Esophagus (tissue), 2 donors: ENCODE measurements around the gene WHRN. TPM values are rescaled to one million over a fixed set of nuclear protein-coding genes. Genes with fewer than 3 reads are reported as not detected.

ENCODE experiments used
- H3K27ac ChIP-seq, 2 donors: one replicate each; pipeline ENCODE4 v1.5.1; 2013; ENCODE audit warnings: low read depth in 2 of 2, mild to moderate bottlenecking in 2 of 2, inconsistent platforms in 1 of 2, low read length in 1 of 2, moderate library complexity in 1 of 2
- H3K27me3 ChIP-seq, 2 donors: one replicate each; pipeline ENCODE4 v1.6.1; 2013; ENCODE audit warnings: low read length in 2 of 2, control low read depth in 1 of 2, mild to moderate bottlenecking in 1 of 2; ENCODE audit not compliant: insufficient read depth in 2 of 2, control insufficient read depth in 1 of 2
- H3K36me3 ChIP-seq, 2 donors: one replicate each; pipeline ENCODE4 v1.6.1; 2013; ENCODE audit warnings: low read length in 1 of 2; ENCODE audit not compliant: control insufficient read depth in 2 of 2, insufficient read depth in 2 of 2
- H3K4me1 ChIP-seq, 2 donors: one replicate each; pipeline ENCODE4 v1.6.1; 2013; ENCODE audit warnings: low read length in 1 of 2; ENCODE audit not compliant: control insufficient read depth in 2 of 2, insufficient read depth in 2 of 2
- H3K4me3 ChIP-seq, 2 donors: one replicate each; pipeline ENCODE4 v1.5.1; 2013; ENCODE audit warnings: low read length in 2 of 2, mild to moderate bottlenecking in 2 of 2, low read depth in 1 of 2, moderate library complexity in 1 of 2
- H3K9me3 ChIP-seq, 2 donors: one replicate each; pipeline ENCODE4 v1.6.1; 2013; ENCODE audit warnings: mild to moderate bottlenecking in 2 of 2, low read depth in 1 of 2, low read length in 1 of 2, moderate library complexity in 1 of 2; ENCODE audit not compliant: control insufficient read depth in 2 of 2, insufficient read depth in 1 of 2
- WGBS, 2 donors: extraction: QIAGEN DNeasy Blood & Tissue Kit; methylation state at CpG; one replicate each; pipeline ENCODE4 v1.1.7; 2013; 5-methylcytosine and 5-hydroxymethylcytosine counted together
- polyA plus RNA-seq, 2 donors: library from polyadenylated mRNA; stranded (reverse); fragments of 200-250 nt; gene quantifications; one replicate each; pipeline ENCODE4 v1.2.3, GENCODE V29; 2013
- donor health status: healthy with polysubstance abuse.
- donor health status: Bipolar disorder and iron deficiency.

WHRN gene
- polyA plus RNA-seq, 2 donors = 3.4 to 7.6 TPM

GRCh38 chr9:114456929-114457328 lies 48.3 kb downstream of the WHRN start:
- no peak overlapping the region for H3K27ac ChIP-seq
- H3K9me3 ChIP-seq = no peaks in the 10 kb centered on the region
- H3K27me3 ChIP-seq = no peaks in the 10 kb centered on the region
- H3K4me3 ChIP-seq = no peak overlapping the region
- no peaks in the 10 kb centered on the region for H3K36me3 ChIP-seq
- 64 to 67% methylated on average over 1 of the region's 1 CpG for WGBS, 2 donors
- peaks cover 0 to 3% of the 10 kb centered on the region in 2 donors for H3K4me1 ChIP-seq

DNA sequence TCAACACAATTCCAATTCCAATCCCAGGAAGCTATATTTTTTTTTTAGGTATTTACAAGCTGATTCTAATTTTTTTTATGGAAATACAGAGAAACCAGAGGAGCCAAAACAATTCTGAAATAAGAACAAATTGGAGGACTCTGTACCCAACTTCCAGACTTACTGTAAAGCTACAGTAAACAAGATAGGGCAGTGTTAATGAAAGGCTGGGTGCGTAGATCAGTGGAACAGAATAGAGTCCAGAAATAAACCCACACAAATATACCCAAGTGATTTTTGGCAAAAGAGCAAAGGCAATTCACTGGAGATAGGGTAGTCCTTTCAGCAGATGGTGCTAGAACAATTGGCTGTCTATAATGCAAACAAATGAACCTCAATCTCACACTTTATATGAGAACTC lies 50.6 kb downstream of the WHRN start:
- 0% methylated on average over 1 of the region's 1 CpG for WGBS, 2 donors
- H3K27ac ChIP-seq = no peak overlapping the region

GRCh38 chr9:114452219-114453165 lies 52.8 kb downstream of the WHRN start:
- no peak overlapping the region for H3K27ac ChIP-seq
- H3K4me3 ChIP-seq = no peak overlapping the region
- no peaks in the 10 kb centered on the region for H3K36me3 ChIP-seq
- H3K9me3 ChIP-seq = no peaks in the 10 kb centered on the region
- WGBS, 2 donors = 50 to 51% methylated on average over 12 of the region's 12 CpGs
- no peaks in the 10 kb centered on the region for H3K27me3 ChIP-seq
- peaks cover 0 to 3% of the 10 kb centered on the region in 2 donors for H3K4me1 ChIP-seq

More for the DNA sequence above, 50.6 kb downstream of the WHRN start:
- H3K36me3 ChIP-seq = no peaks in the 10 kb centered on the region
- H3K9me3 ChIP-seq = no peaks in the 10 kb centered on the region
- H3K4me1 ChIP-seq = peaks cover 0 to 3% of the 10 kb centered on the region in 2 donors
- no peak overlapping the region for H3K4me3 ChIP-seq
- no peaks in the 10 kb centered on the region for H3K27me3 ChIP-seq

DNA sequence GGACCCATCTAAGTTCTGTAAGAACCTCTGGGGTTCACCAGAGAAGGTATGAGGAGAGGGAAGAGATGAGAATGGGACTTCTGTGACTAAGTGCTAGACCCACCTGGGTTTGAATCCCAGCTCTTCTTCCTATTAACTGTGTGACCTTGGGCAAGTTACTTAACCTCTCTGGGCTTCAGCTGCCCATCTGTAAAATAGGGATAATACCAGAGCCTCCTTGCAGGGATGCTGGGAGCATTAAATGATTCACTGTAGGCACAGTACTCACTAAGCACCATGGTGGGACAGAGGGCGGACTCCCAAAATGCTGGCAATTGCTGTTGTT lies 53.6 kb downstream of the WHRN start:
- 98 to 100% methylated on average over 1 of the region's 1 CpG for WGBS, 2 donors
- Histone ChIP-seq H3K27ac (peak overlapping the region in 1 of 2 donors; percentile 26), H3K27me3 (no peaks in the 10 kb centered on the region), H3K4me3 (no peak overlapping the region), H3K36me3 (no peaks in the 10 kb centered on the region), H3K9me3 (no peaks in the 10 kb centered on the region), H3K4me1 (peaks cover 0 to 3% of the 10 kb centered on the region in 2 donors)

GRCh38 chr9:114450833-114451706 lies 54.2 kb downstream of the WHRN start:
- H3K4me1 ChIP-seq = peaks cover 0 to 3% of the 10 kb centered on the region in 2 donors
- no peaks in the 10 kb centered on the region for H3K9me3 ChIP-seq
- peak overlapping the region in 1 of 2 donors; percentile 26 for H3K27ac ChIP-seq
- no peak overlapping the region for H3K4me3 ChIP-seq
- H3K36me3 ChIP-seq = no peaks in the 10 kb centered on the region
- no peaks in the 10 kb centered on the region for H3K27me3 ChIP-seq
- 59 to 60% methylated on average over 12 of the region's 12 CpGs for WGBS, 2 donors

DNA sequence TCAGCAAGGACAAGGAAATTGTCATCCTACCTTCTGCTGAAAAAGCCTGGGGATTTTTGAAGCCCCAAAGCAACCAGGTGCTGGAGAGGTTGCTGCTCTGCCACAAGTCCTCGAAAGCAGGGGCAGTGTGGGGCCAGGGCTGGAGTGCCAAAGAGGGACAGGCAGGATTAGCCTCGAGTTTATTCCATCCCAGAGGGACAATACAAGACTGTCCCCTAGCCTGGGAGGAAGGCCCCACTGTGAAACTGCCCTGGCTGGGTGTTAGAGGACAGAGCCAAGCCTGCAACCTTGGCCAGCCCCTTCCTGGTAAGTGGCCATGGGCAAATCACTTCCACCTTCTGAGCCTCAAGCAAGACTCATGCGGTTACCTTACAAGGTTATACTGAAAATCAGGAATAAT lies 55.1 kb downstream of the WHRN start:
- H3K4me3 ChIP-seq = no peak overlapping the region
- no peaks in the 10 kb centered on the region for H3K9me3 ChIP-seq
- no peaks in the 10 kb centered on the region for H3K27me3 ChIP-seq
- H3K4me1 ChIP-seq = peaks cover 0 to 3% of the 10 kb centered on the region in 2 donors
- 73 to 76% methylated on average over 3 of the region's 3 CpGs for WGBS, 2 donors
- H3K27ac ChIP-seq = no peak overlapping the region
- no peaks in the 10 kb centered on the region for H3K36me3 ChIP-seq

- H3K36me3 ChIP-seq = no peaks in the 10 kb centered on the region
- no peak overlapping the region for H3K4me3 ChIP-seq
- H3K27ac ChIP-seq = no peak overlapping the region
- H3K27me3 ChIP-seq = no peaks in the 10 kb centered on the region
- WGBS, 2 donors = 53% methylated on average over 5 of the region's 5 CpGs
- H3K4me1 ChIP-seq = peaks cover 0 to 3% of the 10 kb centered on the region in 2 donors
- H3K9me3 ChIP-seq = no peaks in the 10 kb centered on the region
These were observed 56.0 kb downstream of the WHRN start for GRCh38 chr9:114449236-114449635.

DNA sequence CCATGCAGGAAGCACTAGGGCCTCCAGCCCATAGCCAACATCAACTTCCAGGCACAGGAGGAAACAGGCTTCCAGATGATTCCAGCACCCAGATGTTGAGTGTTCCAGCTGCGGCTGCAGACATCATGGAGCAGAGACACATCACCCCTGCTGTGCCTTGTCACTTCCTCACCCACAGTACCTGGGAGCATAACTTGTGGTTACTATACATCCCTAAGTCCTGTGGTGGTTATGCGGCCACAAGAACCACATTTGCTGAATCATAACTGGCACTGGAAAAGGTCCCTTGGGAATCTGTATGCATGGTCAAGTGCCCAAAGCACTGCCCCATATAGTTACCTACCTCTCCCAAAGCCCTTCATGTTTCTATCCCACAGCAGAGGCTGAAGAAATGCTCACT lies 56.6 kb downstream of the WHRN start:
- Histone ChIP-seq H3K27ac (no peak overlapping the region), H3K36me3 (no peaks in the 10 kb centered on the region), H3K27me3 (no peaks in the 10 kb centered on the region), H3K9me3 (no peaks in the 10 kb centered on the region), H3K4me1 (peaks cover 0 to 3% of the 10 kb centered on the region in 2 donors), H3K4me3 (no peak overlapping the region)
- WGBS, 2 donors = 75 to 81% methylated on average over 2 of the region's 2 CpGs

DNA sequence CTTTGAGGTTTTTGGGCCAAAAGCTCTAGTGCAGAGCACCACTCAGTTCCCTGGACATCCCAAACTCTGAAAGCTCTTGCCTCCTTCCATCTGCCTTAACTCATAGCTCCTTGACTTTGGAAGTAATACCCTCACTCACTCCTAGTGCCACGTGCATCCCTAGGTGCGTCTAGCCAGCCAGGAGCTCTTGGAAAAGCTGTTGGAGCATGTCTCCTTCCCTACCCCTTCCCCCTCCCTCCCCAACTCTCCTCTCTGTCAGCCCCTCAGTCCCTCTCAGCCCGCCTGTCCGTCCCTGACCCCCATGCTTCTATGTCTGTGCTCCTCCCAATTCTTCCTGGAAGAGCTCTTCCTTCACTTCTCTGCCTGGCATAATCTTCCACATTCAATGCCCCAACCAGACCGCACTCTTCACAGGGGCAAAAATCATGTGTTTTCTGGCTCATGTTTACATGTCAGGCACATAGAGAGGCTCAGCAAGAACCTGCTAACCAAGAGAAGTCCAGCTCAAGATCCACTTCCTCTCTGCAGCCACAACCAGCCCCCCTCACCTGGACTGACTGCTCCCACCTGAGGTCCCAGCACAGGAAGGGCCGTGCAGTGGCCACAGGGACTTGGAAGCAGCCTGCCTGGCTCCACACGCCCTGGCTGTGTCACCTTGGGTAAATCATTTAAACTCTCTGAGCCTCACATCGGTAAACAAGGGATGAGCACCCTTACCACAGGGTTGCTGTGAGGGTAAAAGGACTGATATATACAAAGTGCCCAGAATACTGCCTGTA lies 58.4 kb downstream of the WHRN start:
- no peaks in the 10 kb centered on the region for H3K27me3 ChIP-seq
- no peak overlapping the region for H3K27ac ChIP-seq
- H3K36me3 ChIP-seq = no peaks in the 10 kb centered on the region
- no peak overlapping the region for H3K4me3 ChIP-seq
- no peaks in the 10 kb centered on the region for H3K9me3 ChIP-seq
- H3K4me1 ChIP-seq = no peaks in the 10 kb centered on the region
- 76% methylated on average over 8 of the region's 8 CpGs for WGBS, 2 donors
